Activated CD8-positive, alpha-beta memory T cell treated with anti-CD3 and anti-CD28 coated beads for 4 hours (primary cell): Measurements from ENCODE around the gene GPR84.
"Not testable (repeated sequence)": the region's sequence is repeated elsewhere in the genome, so short reads cannot be mapped to it uniquely, and the experiment has no call there.

Source experiments
- DNase-seq, 2 donors: peaks; one replicate each; pipeline ENCODE4 v3.0.0-alpha.2; 2020; ENCODE audit warnings: low read depth in 2 of 2

Gene GPR84

GRCh38 chr12:54356228-54356627, 8.1 kb downstream of the GPR84 start:
- DNase-seq: no peak

GRCh38 chr12:54355104-54355815, 9.0 kb downstream of the GPR84 start:
- no peak for DNase-seq

GRCh38 chr12:54354271-54354670, 10.0 kb downstream of the GPR84 start:
- DNase-seq: not testable (repeated sequence)

DNA sequence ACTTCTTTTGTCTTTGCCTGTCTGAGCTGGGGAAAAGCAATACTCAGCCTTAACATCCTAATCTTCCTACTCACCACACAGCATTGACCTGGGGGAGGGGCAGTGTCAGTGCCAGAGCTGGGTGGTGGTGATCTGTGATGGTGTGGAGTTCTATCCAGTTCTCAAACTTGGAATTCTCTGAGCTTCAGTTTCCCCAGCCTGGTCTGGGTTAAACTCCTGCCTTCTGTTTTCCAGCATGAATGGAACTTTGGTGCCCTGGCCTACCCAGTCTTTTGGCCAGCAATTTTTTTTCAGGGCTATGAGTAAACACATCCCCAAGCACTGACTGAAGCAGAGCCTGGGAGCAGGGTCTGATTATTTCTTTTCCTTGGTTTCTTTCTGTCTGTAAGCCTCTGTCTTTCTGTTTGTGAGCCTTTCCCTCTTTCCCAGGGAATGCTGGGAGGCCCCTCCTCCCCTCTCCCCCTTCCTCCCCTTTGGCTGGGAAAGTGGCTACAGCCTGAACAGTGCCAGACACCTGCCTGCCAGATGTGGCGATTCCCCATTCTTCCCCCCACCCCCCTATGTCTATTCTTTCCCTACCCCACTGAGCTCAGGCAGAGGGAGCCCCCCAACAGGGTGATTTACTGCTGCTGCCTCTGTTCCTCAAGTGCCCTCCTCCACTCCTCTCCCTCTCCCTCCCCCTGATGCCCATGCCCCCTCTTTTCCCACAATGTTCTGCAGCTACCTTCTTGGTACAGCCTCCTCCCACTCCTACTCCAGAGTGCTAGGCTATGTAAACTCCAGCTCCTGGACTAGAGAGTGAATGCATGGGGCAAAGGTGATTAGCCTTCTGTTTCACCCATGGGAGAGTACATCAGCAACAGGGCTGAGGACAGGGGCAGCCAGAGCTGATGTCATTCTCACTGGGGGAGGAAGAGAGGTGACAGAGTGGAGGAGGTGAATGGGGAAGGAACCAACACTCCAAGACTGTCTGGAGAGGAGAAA, 11.1 kb downstream of the GPR84 start:
- DNase-seq: no peak

GRCh38 chr12:54352022-54352531, 12.2 kb downstream of the GPR84 start:
- DNase-seq: peak in 1 of 2 donors; percentile 3

GRCh38 chr12:54351341-54351740, 12.9 kb downstream of the GPR84 start:
- no peak for DNase-seq

DNA sequence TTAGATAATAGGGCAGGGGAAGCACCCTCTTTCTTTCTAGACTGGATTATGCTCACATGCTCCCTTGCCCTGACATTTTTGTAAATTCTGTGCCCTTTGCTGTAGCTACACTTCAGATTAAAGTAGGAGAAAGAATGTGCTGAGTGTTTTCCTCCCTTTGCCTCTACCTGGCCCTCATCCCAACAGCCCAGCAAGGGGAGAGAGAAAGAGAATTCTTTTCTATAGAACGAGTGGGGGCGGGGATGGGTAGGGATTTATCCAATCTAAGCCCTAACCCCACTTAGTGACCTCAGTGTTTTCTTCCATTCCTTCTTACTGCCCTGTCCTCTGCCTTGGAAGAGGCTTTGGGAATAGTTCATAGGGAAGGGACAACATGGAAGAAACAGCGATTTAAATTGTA, 13.5 kb downstream of the GPR84 start:
- no peak for DNase-seq

DNA sequence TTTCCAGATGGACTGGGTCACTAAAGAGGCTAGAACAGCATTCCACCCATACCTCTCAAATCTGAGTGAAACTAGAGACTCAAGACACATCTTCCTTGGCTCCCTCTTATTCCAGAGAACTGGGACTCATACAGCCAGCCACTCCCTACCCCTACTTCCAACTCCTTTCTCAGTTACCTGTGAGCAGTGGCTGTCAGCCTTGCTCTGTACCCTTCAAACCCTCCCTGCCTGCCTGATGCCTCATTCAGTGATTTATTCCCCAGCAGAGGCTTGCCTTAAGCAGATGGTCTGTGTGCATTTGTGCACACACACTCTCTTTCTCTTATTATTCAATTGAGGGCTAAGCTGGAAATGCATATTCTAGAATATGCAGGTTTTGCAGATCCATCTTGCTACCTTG, 14.6 kb downstream of the GPR84 start:
- no peak for DNase-seq

DNA sequence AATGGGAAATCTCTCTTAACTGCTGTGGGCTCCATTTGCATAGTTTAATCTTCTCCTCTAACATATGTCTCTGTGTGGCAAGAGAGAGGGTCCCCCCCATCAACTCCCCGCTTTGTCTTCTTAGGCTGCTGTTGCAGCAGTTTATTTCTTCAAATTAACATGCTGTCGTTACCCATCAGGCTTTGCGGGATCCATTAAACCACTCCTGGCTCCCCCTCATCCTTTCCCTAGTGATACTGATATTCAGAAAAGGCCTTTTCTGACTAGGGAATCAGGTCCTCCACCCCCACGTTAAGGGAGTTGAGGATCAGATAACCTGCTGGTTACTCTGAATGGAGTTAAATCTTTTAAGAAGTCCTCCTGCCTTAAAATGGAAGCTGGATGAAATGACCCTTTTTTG, 15.2 kb downstream of the GPR84 start:
- no peak for DNase-seq

DNA sequence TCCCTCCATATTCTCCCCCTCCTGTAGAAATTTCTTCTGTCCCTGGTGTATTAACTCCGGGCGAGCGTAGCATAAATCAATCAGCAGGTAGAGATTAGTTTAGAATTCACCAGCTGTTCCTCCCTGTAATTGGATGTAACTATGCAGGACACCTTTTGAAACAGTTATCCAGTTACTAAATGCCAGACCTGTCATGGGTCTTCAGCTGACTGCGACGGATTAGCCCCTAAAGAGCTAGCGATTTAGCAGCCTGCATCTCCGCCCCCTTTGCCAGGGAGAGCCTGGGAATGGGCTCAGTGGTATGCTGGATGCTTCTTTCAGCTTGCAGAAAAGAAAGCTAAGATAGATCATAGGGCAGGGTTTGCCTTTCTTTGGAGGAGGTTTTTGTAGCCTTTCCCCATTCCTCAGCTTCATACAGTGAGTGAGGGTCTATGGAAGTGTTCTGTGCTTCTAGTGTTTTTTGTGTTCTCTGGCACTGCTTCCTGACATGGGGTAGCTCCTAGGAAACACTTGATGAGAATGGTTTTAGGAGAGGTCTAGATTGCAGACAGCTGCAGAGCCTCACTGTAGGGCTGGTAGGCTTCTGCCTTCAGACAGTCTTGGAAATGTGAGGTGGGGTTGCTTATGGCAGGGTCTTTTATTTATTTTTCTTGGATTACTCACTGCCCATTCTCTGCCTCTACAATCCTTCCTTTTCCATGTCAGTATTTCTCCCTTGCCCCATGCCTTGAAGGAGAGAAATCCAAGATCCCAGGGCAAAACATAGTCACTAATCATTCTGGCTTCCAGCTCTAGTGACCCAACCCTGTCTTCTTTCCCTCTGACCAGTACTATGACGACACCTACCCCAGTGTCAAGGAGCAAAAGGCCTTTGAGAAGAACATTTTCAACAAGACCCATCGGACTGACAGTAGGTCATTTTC, 22.6 kb downstream of the GPR84 start:
- DNase-seq: no peak

- no peak for DNase-seq
Measured at GRCh38 chr12:54340846-54341245, 23.4 kb downstream of the GPR84 start.

DNA sequence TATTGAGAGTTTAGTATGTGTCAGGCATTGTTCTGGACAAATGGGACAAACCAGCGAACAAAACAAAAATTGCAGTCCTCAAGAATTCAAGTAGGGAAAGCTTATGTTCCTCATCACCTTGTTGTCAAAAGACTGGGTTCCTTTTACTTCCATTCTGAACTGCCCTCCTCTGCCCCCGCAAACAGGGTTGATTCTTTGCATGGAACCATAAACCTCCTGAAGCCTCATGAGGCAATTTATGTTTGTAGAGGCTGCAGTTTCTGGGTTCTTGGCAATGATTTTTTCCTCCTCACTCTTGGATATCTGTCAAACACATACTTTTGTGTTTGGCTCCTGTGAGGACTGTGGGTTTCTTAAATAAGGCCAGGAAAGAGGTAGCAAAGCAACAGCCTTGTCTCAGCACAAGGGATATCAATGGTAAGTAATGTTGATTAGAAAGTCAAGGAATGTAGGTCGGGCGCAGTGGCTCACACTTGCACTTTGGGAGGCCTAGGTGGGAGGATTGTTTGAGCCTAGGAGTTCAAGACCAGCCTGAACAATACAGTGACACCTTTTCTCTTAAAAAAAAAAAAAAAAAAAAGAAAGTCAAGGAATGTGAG, 25.5 kb downstream of the GPR84 start:
- DNase-seq: no peak

DNA sequence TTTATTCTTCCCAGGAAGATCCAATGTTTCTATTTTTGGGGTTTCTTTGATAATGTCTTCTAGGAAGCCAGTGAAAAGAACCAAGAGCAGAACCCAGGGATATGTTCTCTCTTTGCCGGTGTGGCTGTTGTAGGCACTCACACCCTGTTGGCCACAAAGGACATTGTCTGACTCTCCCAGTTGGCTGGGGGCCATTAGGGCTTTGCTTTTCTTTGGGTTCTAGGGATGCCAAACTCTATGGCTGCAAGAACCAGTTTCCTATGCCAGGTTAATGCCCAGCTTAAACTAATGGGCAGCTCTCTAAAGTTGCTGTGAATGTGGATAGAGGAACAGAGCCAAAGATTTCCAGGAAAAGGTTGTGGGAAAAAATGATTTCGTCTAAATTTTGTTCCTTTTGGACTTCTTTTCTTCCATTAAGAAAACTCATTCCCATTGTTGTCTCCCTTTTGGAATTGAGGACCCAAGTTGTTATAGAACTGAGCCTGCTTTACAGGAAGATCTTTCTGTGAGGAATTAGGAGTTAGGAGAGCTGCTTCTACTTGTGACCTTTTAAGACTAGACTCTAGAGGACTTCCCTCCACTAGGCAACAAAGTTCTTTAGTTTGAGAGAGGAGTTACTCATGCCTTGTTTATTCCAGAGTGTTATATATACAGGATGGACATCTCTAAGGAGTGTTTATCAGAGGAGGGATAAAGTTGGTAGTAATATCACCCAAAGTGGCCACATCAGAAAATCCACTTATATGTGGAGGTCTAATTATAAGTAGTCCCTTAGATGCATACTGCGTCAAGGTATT, 26.2 kb downstream of the GPR84 start:
- no peak for DNase-seq

GRCh38 chr12:54337280-54337842, 26.9 kb downstream of the GPR84 start:
- no peak for DNase-seq

- no peak for DNase-seq
Measured at GRCh38 chr12:54333420-54334034, 30.8 kb downstream of the GPR84 start.

DNA sequence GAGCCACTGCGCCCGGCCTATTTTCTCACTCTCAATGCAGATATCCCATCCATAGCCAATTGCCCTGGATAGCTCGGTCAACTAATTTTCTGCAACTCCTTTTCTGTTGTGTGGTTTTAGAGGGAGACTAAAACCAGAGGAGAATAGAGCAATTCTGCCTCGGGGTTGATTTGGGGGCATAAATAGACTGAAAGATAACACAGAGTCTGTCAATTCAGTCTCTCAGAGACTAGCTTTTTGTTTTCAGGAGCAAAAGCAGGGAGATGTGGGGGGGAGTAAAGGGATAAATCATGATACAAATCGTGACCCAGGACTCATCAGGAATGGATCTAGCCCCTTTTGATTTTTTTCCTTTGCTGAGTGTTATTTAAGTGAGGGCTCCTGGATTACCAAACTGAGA, 32.8 kb downstream of the GPR84 start:
- DNase-seq: no peak

GRCh38 chr12:54330442-54330841, 33.8 kb downstream of the GPR84 start:
- no peak for DNase-seq

DNA sequence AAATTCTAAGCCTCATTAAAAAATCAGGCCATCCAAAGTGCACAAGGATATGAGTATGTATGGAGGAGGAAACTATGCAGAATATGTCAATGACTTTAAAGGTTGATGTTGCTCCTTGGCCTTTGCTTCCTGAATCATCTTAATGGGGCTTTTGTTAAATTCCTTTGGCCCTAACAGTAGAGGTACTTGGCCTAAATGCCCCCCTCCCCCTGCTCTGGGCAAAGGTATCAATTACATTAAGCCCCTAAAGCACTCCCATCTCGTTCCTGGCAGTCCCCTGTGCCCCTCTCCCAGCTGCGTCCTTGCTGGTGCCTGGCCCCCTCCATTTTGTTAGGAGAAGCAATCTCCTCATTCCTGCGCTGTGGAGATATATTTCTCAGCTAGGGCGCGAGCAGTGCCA, 34.5 kb downstream of the GPR84 start:
- no peak for DNase-seq

DNA sequence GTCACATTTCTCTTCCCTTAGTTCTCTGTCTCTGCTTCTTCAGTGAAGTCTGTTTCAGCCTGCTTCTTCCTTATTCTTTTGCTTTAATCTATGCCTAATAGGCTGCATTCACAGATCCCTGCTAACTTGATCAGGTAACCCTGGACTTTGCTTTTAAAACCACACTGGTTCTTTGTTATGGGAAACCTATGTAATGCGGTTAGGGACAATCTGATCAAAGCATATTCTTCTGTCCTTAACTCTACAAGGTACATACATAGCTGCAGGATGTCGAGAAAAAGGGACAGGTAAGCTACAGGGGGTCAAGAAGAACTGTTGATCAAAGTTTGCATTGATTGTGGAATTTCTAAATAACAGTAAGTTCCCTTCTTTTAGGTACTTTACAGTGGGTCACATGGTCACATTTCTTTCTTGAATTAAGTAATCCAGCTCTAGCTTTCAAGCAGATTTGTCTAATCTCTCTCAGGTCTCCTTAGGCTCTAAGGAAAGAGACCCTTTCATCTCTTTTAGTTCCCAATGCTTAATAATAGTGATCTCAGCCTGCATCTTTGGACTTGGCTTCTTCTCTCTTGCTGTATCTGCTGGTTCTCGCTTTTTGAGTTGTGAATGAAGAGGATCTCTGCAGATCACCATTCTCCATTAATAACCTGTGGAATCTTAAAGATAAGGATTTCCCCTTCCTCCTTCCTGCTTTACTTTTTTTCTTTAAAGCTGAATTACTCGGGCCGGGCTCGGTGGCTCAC, 35.5 kb downstream of the GPR84 start:
- DNase-seq: no peak
